ENCODE measurements around the gene SLC48A1.

DNA sequence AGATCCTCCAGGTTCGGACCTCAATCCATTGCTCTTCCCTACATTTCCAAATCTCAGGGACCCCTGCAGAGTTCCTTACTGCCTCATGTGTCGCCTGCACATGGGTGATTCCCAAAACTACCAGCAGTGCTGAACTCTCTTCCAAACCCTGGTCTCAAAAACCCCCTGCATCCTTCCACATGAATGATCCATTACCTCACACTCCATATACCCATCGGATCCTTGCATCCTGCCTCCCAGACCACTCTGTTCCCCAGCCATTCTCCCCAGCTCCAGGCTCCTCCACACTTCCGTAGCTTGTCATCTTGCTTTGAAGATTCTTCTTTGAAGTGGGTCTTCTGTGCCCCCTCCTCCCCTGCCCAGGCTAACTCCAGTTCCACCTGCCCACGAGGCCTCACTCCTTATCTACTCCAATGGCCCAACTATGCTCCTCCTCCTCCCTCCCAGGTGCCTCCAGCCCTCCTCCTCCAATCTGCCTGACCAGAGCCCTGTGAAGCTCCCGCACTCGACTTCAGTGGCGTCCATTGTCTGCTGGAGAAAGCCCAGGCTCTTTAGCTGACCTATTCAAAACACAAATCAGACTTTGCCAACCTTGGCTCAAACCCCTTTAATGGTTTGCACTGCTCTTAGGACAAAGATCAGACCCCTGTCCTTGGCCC lies 28.1 kb upstream of the SLC48A1 start:
- TF ChIP-seq CTCF (IDR thresholded peaks at IDR 0.05; ENCODE audit: insufficient read depth, low read length), result no peak
- no peak for TF ChIP-seq POLR2AphosphoS5 (IDR thresholded peaks at IDR 0.05; ENCODE audit: low read depth)
